H1 (cell line): ENCODE measurements around the gene KLHL29. TPM values are rescaled to one million over a fixed set of nuclear protein-coding genes. Genes with fewer than 3 reads are reported as not detected.

Experiments
- CTCF ChIA-PET: fragments of 300-600 bp; sonication (Branson Sonifier 250); formaldehyde crosslinking; loops from one replicate; lab custom pipeline; 2021; ENCODE audit not compliant: partially characterized antibody; lab: Charles Lee
- POLR2A ChIA-PET: fragments of 300-600 bp; sonication (Branson Sonifier 250); formaldehyde crosslinking; loops from one replicate; lab custom pipeline; 2021; ENCODE audit warnings: inconsistent platforms; ENCODE audit not compliant: partially characterized antibody; lab: Charles Lee
- DNase-seq, 2 experiments: peaks; one replicate each; pipeline versions ENCODE4 v3.0.0 to v3.0.0-alpha.2; 2010 to 2022; ENCODE audit warnings: low spot score in 2 of 2, low read depth in 1 of 2, mixed read lengths in 1 of 2
- FAIRE-seq: peaks from 2 replicates; lab custom pipeline; 2011; peaks lifted over from hg19 to GRCh38; lab: Jason Lieb, UNC
- H2AFZ ChIP-seq: 2 replicates; pipeline ENCODE4 v1.8.1; 2012; ENCODE audit warnings: low read length, inconsistent platforms
- H2AK5ac ChIP-seq: 2 replicates; pipeline ENCODE4 v1.6.1; 2013; ENCODE audit warnings: low read depth, low read length
- H2BK120ac ChIP-seq: replicated peaks from 2 replicates; pipeline ENCODE3; 2013; ENCODE audit warnings: low read depth, low read length, inconsistent platforms
- H2BK12ac ChIP-seq: 2 replicates; pipeline ENCODE4 v1.6.1; 2013; ENCODE audit warnings: low read depth, low read length
- H2BK15ac ChIP-seq: 2 replicates; pipeline ENCODE4 v1.6.1; 2013; ENCODE audit warnings: low read length
- H2BK20ac ChIP-seq: 2 replicates; pipeline ENCODE4 v1.6.1; 2013; ENCODE audit warnings: low read length
- H2BK5ac ChIP-seq: 2 replicates; pipeline ENCODE4 v1.6.1; 2013; ENCODE audit warnings: low read depth, low read length
- H3K14ac ChIP-seq: 2 replicates; pipeline ENCODE4 v1.6.1; 2013; ENCODE audit warnings: inconsistent platforms; ENCODE audit not compliant: insufficient read length
- H3K18ac ChIP-seq: 2 replicates; pipeline ENCODE4 v1.6.1; 2013; ENCODE audit warnings: low read length; ENCODE audit errors: extremely low read depth
- H3K23ac ChIP-seq: 2 replicates; pipeline ENCODE4 v1.6.1; 2013; ENCODE audit warnings: inconsistent platforms; ENCODE audit not compliant: insufficient read length
- H3K23me2 ChIP-seq: 2 replicates; pipeline ENCODE4 v1.6.1; 2013; ENCODE audit warnings: low read depth, low read length
- H3K27ac ChIP-seq: 2 replicates; pipeline ENCODE4 v1.6.1; 2011; ENCODE audit warnings: low read depth, low read length, inconsistent platforms
- H3K27me3 ChIP-seq, 4 experiments: replicated peaks in 1 of 4; 1 replicate in 1 of 4; 2 replicates in 3 of 4; pipeline versions ENCODE4 v1.6.1 to v1.8.1; 2011 to 2013; ENCODE audit warnings: low read length in 3 of 4, mild to moderate bottlenecking in 3 of 4, inconsistent platforms in 2 of 4, mixed read lengths in 2 of 4, moderate library complexity in 1 of 4; ENCODE audit not compliant: control insufficient read depth in 3 of 4, insufficient read depth in 3 of 4; ENCODE audit errors: extremely low read depth in 1 of 4
- H3K36me3 ChIP-seq, 4 experiments: 2 replicates each; pipeline versions ENCODE4 v1.6.1 to v1.8.1; 2011 to 2013; ENCODE audit warnings: mild to moderate bottlenecking in 4 of 4, low read length in 3 of 4, moderate library complexity in 2 of 4, control low read depth in 1 of 4, inconsistent platforms in 1 of 4; ENCODE audit not compliant: insufficient read depth in 4 of 4, control insufficient read depth in 2 of 4
- H3K4ac ChIP-seq: replicated peaks from 2 replicates; pipeline ENCODE3; 2013; ENCODE audit warnings: low read length, low read depth, mixed read lengths, inconsistent platforms; ENCODE audit not compliant: insufficient read length
- H3K4me1 ChIP-seq, 4 experiments: replicated peaks in 1 of 4; 1 replicate in 1 of 4; 2 replicates in 3 of 4; pipeline versions ENCODE4 v1.6.1 to v1.8.1; 2011 to 2013; ENCODE audit warnings: low read length in 3 of 4, inconsistent platforms in 2 of 4, mixed read lengths in 1 of 4; ENCODE audit not compliant: insufficient read depth in 4 of 4, control insufficient read depth in 3 of 4
- H3K4me2 ChIP-seq, 2 experiments: 2 replicates each; pipeline versions ENCODE4 v1.6.1 to v1.8.1; 2011 to 2013; ENCODE audit warnings: low read depth in 2 of 2, low read length in 2 of 2, control low read depth in 1 of 2, inconsistent platforms in 1 of 2, mild to moderate bottlenecking in 1 of 2; ENCODE audit not compliant: insufficient read depth in 1 of 2
- H3K4me3 ChIP-seq, 4 experiments: fragments of 200-600, 300-600 bp in 1 of 4; sonication (generic), shearing (Covaris generic), sonication (Bioruptor Twin) in 1 of 4; 2 replicates each; pipeline versions ENCODE4 v1.5.1 to v1.8.1; 2011 to 2016; ENCODE audit warnings: low read length in 4 of 4, low read depth in 3 of 4, control low read depth in 2 of 4, inconsistent platforms in 2 of 4, mild to moderate bottlenecking in 2 of 4, mixed read lengths in 1 of 4, moderate library complexity in 1 of 4; ENCODE audit not compliant: insufficient read depth in 2 of 4; ENCODE audit errors: extremely low read depth in 1 of 4
- H3K56ac ChIP-seq: replicated peaks from 2 replicates; pipeline ENCODE3; 2013; ENCODE audit warnings: low read depth, mild to moderate bottlenecking, mixed read lengths, low read length, inconsistent platforms; ENCODE audit not compliant: insufficient read length
- H3K79me1 ChIP-seq: 2 replicates; pipeline ENCODE4 v1.6.1; 2013; ENCODE audit warnings: low read depth, low read length, control low read depth
- H3K79me2 ChIP-seq, 2 experiments: 2 replicates each; pipeline versions ENCODE4 v1.6.1 to v1.8.1; 2012 to 2013; ENCODE audit warnings: low read length in 2 of 2, mild to moderate bottlenecking in 2 of 2, inconsistent platforms in 1 of 2; ENCODE audit not compliant: insufficient read depth in 2 of 2, control insufficient read depth in 1 of 2
- H3K9ac ChIP-seq, 4 experiments: replicated peaks in 1 of 4; 1 replicate in 1 of 4; 2 replicates in 3 of 4; pipeline versions ENCODE4 v1.6.1 to v1.8.1; 2011 to 2013; ENCODE audit warnings: low read depth in 3 of 4, low read length in 3 of 4, control low read depth in 2 of 4, mild to moderate bottlenecking in 2 of 4, moderate library complexity in 2 of 4, inconsistent platforms in 1 of 4; ENCODE audit errors: extremely low read depth in 1 of 4
- H3K9me3 ChIP-seq, 2 experiments: 2 replicates each; pipeline versions ENCODE4 v1.6.1 to v1.8.1; 2012 to 2013; ENCODE audit warnings: mild to moderate bottlenecking in 2 of 2, moderate library complexity in 2 of 2, control low read depth in 1 of 2, inconsistent platforms in 1 of 2, low read depth in 1 of 2, low read length in 1 of 2, mixed read lengths in 1 of 2; ENCODE audit not compliant: insufficient read depth in 2 of 2
- H4K20me1 ChIP-seq, 2 experiments: replicated peaks in 1 of 2; 2 replicates each; pipeline versions ENCODE3 to v1.8.1; 2011 to 2013; ENCODE audit warnings: inconsistent platforms in 2 of 2, low read length in 2 of 2, mild to moderate bottlenecking in 1 of 2; ENCODE audit not compliant: insufficient read depth in 2 of 2, control insufficient read depth in 1 of 2
- H4K5ac ChIP-seq: 2 replicates; pipeline ENCODE4 v1.6.1; 2013; ENCODE audit warnings: low read length, low read depth, mixed read lengths, inconsistent platforms; ENCODE audit not compliant: insufficient read length
- H4K8ac ChIP-seq: 2 replicates; pipeline ENCODE4 v1.8.0; 2013; ENCODE audit warnings: mild to moderate bottlenecking, moderate library complexity, low read length, inconsistent platforms; ENCODE audit not compliant: insufficient read depth; ENCODE audit errors: extremely low read depth
- H4K91ac ChIP-seq: replicated peaks from 2 replicates; pipeline ENCODE3; 2013; ENCODE audit warnings: low read length, mixed read lengths, inconsistent platforms; ENCODE audit not compliant: insufficient read length
- ASH2L ChIP-seq: fragments of 200-600, 300-600 bp; sonication (generic); IDR thresholded peaks from one replicate; pipeline ENCODE4 v1.7.1; 2017; ENCODE audit warnings: low read length
- CTBP2 ChIP-seq: IDR thresholded peaks from 2 replicates; pipeline ENCODE4 v1.7.0; 2011; ENCODE audit warnings: borderline replicate concordance, mild to moderate bottlenecking, moderate library complexity, mixed read lengths, low read length; ENCODE audit not compliant: insufficient read depth, insufficient read length
- EGR1 ChIP-seq: IDR thresholded peaks from 2 replicates; pipeline ENCODE4 v1.6.1; 2011; ENCODE audit warnings: low read depth, low read length, borderline replicate concordance
- GTF2F1 ChIP-seq: IDR thresholded peaks from 2 replicates; pipeline ENCODE4 v1.6.1; 2012; ENCODE audit warnings: low read depth, low read length, improper control_type of control experiment, borderline replicate concordance
- JUN ChIP-seq: IDR thresholded peaks from 2 replicates; pipeline ENCODE4 v1.6.1; 2011; ENCODE audit warnings: low read depth, mild to moderate bottlenecking, improper control_type of control experiment, low read length
- RFX5 ChIP-seq: IDR thresholded peaks from 2 replicates; pipeline ENCODE4 v1.6.1; 2011; ENCODE audit warnings: low read depth, low read length, improper control_type of control experiment, borderline replicate concordance
- RNF2 ChIP-seq: fragments of 200-900, 300-1000 bp; sonication (generic); IDR thresholded peaks from 2 replicates; pipeline ENCODE4 v1.7.1; 2016; ENCODE audit warnings: borderline replicate concordance, low read depth, mild to moderate bottlenecking, antibody characterized with exemption, low read length; ENCODE audit not compliant: poor library complexity, severe bottlenecking; ENCODE audit errors: missing control alignments
- SIRT6 ChIP-seq: IDR thresholded peaks from one replicate; pipeline ENCODE4 v1.7.1; 2012; ENCODE audit warnings: low read length, inconsistent platforms
- SRF ChIP-seq: IDR thresholded peaks from 2 replicates; pipeline ENCODE4 v1.6.1; 2011; ENCODE audit warnings: mild to moderate bottlenecking, low read depth, low read length, moderate library complexity
- WGBS, 2 experiments: shearing (Covaris generic) in 1 of 2; methylation state at CpG; one replicate each; pipeline versions ENCODE4 v1.1.6 to v1.1.7; 2013 to 2015; ENCODE audit warnings: low lambda C conversion rate in 2 of 2, mixed read lengths in 2 of 2, inconsistent platforms in 1 of 2, low coverage in 1 of 2, missing lambda C conversion rate in 1 of 2; ENCODE audit not compliant: insufficient replicate concordance in 2 of 2, insufficient coverage in 1 of 2, insufficient read length in 1 of 2; ENCODE audit errors: extremely low coverage in 1 of 2, missing lambda C conversion rate in 1 of 2; 5-methylcytosine and 5-hydroxymethylcytosine counted together
- polyA plus RNA-seq, 7 experiments: library from polyadenylated mRNA; depleted of rRNA in 3 of 7; stranded (reverse) in 5 of 7; unstranded in 2 of 7; fragments of >200 nt in 5 of 7; fragments of 200-250 nt in 2 of 7; gene quantifications; 1 replicate in 5 of 7; 2 replicates in 1 of 7; 4 replicates in 1 of 7; pipeline versions ENCODE4 v1.2.1 to v1.2.3, GENCODE V29; 2011 to 2013; ENCODE audit warnings: missing spikeins in 2 of 7, mixed read lengths in 2 of 7
- total RNA-seq: library from RNA; stranded (reverse); fragmentation: NEBNext Ultra II Directional; extraction: Animal tissue kit (Norgen Biotek cat#: 25700); gene quantifications from 2 replicates; pipeline ENCODE4 v1.2.1, GENCODE V29; 2021

The KLHL29 gene
- total and polyA plus RNA-seq, 2 of the 8 experiments (the other 6 are each of a cell fraction or from before 2014, with no cell fraction given): 1.1 to 4.7 TPM

DNA sequence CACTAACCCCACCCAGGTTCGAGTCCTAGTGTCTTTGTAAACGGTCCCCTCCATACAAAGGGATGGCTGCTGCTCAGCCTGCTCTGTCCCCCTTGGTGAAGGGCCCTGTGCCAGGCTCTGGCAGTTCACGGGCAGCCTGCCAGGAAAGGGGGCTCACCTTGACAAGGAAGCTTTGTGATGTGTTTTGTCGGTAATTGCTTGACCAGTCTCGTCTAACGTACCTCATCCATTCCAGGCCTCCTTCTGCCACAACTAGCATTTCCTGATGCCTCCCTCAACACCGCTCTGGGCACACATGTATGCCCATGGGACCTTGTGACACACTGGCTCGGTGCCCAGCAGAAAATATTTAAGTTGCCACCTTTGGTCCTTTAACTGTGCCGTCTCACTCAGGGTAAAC lies 171.9 kb downstream of the KLHL29 start:
- no peak overlapping the region for H2BK12ac ChIP-seq
- no peak for FAIRE-seq
- H4K8ac ChIP-seq: no peak overlapping the region
- no peak overlapping the region for H2AFZ ChIP-seq
- H3K4me1 ChIP-seq: no peaks in the 10 kb centered on the region
- no peak overlapping the region for H3K14ac ChIP-seq
- no peaks in the 10 kb centered on the region for H3K79me2 ChIP-seq
- no peak overlapping the region for H2AK5ac ChIP-seq
- no peaks in the 10 kb centered on the region; the same call in 1 of the 2 replicates for H3K79me1 ChIP-seq
- no peak overlapping the region for H3K9ac ChIP-seq
- no peaks in the 10 kb centered on the region for H4K20me1 ChIP-seq
- H3K23ac ChIP-seq: no peak overlapping the region
- H3K27ac ChIP-seq: no peak overlapping the region
- H2BK5ac ChIP-seq: no peak overlapping the region
- no peaks in the 10 kb centered on the region for H3K23me2 ChIP-seq
- CTCF ChIA-PET: interaction anchor here (0.6 to 1.6 kb wide), 3 partner anchors 14 to 96 kb away, joined by 3 to 4 read pairs (median 3); no protein-coding TSS in a partner anchor
- POLR2A ChIA-PET: no interaction called here
- H2BK120ac ChIP-seq: no peak overlapping the region
- H4K91ac ChIP-seq: no peak overlapping the region
- no peak overlapping the region for H2BK15ac ChIP-seq
- no peak overlapping the region for H4K5ac ChIP-seq
- H3K27me3 ChIP-seq: no peaks in the 10 kb centered on the region; a peak in 1 of 7 replicates
- no peak overlapping the region for H2BK20ac ChIP-seq
- no peak for DNase-seq
- H3K4me2 ChIP-seq: no peak overlapping the region
- no peaks in the 10 kb centered on the region for H3K9me3 ChIP-seq
- no peak overlapping the region for H3K56ac ChIP-seq
- WGBS, 2 experiments: 81% methylated on average over 9 of the region's 9 CpGs; no CpG with 5 or more reads in 1 of the 2 experiments
- no peak overlapping the region for H3K4me3 ChIP-seq
- no peaks in the 10 kb centered on the region for H3K36me3 ChIP-seq
- no peak overlapping the region for H3K18ac ChIP-seq
- TF ChIP-seq ASH2L (no peak), SIRT6 (no peak), GTF2F1 (no peak), RNF2 (no peak), SRF (no peak), JUN (no peak), RFX5 (no peak), CTBP2 (no peak), EGR1 (no peak)
- TF ChIP-seq, all 59 proteins: peak for 0
- H3K4ac ChIP-seq: no peak overlapping the region
